GM18951 (cell line): ENCODE measurements around the gene ZG16.
"Not testable (repeated sequence)": the region's sequence is repeated elsewhere in the genome, so short reads cannot be mapped to it uniquely, and the experiment has no call there.

Source experiments
- POLR2A ChIP-seq: IDR thresholded peaks from 4 replicates; pipeline ENCODE4 v1.6.1; 2011; ENCODE audit warnings: mild to moderate bottlenecking; ENCODE audit not compliant: insufficient read length, insufficient read depth; ENCODE audit errors: extremely low read depth
- in situ Hi-C: fragments of 300-500 bp; cut with MboI; formaldehyde crosslinking; loops from one replicate; pipeline ENCODE4 v1.12.0; 2022; ENCODE audit warnings: low sequenced_read_pairs, mixed read lengths, inconsistent platforms; ENCODE audit not compliant: unreplicated experiment

ZG16 gene

DNA sequence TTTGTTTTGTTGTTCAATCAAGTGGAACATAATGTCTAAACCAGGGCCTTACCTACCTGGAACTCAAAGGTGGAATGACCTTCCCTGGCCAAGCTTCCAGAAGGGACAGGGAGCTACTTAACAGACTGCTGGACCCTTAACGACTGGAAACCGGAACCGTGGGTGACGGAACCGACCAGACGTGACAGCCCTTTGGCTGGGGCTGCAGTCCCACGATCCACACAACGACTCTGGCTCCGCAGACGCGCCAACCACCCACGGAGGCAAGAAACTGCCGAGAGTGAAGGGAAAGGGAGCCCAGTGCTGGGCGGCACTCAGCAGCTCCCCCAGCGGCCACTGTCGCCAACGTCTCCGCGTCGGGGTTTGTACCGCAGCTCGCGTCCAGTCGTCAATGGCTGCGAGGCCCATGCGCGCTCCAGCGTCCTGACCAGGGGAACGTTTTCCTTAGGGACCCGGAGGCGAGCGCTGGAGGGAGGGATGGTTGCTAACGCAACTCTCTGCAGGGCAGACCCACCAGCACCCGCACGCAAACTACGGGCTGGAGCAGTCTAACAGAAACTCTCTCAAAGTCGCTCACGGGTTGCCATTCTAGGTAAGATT, 6.9 kb downstream of the ZG16 start:
- TF ChIP-seq POLR2A: no peak
- in situ Hi-C loops: loop anchor here (10.0 kb wide), 1 partner anchor 60 kb away; no protein-coding TSS in a partner anchor

DNA sequence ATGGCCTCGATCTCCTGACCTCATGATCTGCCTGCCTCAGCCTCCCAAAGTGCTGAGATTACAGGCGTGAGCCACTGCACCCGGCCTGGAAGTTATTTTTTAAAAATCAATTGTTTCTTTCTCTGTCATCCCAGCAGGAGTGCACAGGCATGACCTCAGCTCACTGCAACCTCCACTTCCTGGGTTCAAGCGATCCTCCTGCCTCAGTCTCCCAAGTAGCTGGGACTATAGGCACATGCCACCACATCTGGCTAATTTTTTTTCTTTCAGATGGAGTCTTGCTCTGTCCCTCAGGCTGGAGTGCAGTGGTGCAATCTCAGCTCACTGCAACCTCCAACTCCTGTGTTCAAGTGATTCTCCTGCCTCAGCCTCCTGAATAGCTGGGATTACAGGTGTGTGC, 9.1 kb downstream of the ZG16 start:
- in situ Hi-C loops: loop anchor here (10.0 kb wide), 1 partner anchor 62 kb away; no protein-coding TSS in a partner anchor

DNA sequence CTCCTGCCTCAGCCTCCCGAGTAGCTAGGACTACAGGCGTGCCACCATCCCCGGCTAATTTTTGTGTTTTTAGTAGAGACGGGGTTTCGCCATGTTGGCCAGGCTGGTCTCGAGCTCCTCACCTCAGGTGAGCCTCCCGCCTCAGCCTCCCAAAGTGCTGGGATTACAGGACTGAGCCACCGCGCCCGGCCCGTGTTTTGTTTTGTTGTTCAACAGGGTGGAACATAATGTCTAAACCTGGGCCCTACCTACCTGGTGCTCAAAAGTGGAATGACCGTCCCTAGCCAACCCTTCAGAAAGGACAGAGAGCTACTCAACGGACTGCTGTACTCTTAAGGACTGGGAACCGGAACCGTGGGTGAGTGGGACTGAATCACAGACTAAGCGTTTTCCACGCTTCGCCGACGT, 11.7 kb downstream of the ZG16 start:
- TF ChIP-seq POLR2A: no peak
- in situ Hi-C loops: loop anchor here (10.0 kb wide), 1 partner anchor 65 kb away; no protein-coding TSS in a partner anchor

DNA sequence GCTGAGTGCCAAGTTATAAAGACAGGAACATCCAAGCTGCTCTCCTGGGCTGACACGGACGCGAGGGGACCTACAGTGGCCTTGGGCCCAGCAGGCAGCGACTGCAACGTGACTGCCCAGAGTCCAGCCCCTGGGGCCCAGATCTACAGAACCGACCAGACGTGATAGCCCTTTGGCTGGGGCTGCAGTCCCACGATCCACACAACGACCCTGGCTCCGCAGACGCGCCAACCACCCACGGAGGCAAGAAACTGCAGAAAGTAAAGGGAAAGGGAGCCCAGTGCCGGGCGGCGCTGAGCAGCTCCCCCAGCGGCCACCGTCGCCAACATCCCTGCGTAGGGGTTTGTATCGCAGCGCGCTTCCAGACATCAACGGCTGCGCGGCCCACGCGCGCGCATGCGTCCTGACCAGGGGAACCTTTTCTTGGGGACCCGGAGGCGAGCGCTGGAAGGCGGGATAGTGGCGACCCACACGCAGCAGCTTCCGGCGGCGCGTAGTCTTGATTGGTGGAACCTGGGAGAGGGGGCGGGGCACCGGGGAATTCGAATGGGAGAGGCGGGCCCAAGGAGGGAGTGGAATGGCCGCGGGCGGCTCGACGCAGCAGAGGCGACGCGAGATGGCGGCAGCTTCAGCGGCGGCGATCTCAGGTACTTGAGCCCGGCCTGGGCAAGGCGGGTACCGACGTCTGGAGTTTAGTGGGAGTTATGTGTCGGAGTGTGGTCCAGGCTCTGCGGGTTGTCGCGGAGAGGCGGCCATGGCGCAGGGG, 12.3 kb downstream of the ZG16 start, which contains the start of gene KIF22:
TSS of gene KIF22 (plus strand) at position 569 of the 766 bp plus-strand sequence. CDS start at position 578, 9 bp downstream.
- TF ChIP-seq POLR2A: peak; percentile 87
- in situ Hi-C loops: no loop called here

DNA sequence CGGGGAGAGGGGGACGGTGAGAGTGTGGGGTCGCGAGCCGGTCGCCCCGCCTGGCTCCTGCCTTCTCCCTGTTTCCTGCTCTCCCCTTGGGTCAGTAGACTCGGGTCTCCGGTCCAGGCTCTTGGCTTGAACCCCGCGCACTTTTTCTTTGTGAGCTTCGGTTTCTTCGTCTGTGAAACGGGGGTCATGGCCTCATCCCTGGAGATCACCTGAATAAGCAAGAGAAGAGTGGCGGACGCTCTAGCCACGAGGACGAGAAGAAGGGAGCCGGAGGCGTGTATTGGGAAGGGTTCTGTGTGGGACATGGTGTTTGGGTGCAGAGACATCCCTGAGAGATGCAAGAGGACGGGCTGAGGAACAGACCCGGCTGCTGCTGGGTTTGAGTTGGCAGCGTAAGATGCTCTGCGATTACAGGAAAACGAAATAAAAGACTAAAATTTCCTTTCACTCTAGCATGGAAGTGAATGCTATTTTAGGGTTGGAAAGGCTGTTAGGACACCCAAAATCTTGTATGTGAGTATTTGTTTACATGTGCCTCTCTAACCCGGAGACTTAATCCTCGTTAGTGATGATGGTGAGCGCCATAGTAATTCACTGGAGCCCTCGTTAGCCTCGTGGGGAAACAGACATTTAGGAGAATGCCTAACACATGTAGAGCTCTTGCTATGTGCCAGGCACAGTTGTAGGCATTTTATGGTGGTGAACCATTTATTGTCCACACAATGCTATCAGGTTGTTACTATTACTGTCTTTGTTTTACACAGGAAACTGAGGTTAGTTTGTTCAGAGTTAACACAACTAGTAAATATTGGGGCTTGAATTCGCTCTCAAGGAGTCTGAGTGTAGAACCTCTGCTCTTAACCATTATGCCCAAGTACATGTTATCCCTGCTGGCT, 13.1 kb downstream of the ZG16 start:
- TF ChIP-seq POLR2A: no peak
- in situ Hi-C loops: no loop called here

DNA sequence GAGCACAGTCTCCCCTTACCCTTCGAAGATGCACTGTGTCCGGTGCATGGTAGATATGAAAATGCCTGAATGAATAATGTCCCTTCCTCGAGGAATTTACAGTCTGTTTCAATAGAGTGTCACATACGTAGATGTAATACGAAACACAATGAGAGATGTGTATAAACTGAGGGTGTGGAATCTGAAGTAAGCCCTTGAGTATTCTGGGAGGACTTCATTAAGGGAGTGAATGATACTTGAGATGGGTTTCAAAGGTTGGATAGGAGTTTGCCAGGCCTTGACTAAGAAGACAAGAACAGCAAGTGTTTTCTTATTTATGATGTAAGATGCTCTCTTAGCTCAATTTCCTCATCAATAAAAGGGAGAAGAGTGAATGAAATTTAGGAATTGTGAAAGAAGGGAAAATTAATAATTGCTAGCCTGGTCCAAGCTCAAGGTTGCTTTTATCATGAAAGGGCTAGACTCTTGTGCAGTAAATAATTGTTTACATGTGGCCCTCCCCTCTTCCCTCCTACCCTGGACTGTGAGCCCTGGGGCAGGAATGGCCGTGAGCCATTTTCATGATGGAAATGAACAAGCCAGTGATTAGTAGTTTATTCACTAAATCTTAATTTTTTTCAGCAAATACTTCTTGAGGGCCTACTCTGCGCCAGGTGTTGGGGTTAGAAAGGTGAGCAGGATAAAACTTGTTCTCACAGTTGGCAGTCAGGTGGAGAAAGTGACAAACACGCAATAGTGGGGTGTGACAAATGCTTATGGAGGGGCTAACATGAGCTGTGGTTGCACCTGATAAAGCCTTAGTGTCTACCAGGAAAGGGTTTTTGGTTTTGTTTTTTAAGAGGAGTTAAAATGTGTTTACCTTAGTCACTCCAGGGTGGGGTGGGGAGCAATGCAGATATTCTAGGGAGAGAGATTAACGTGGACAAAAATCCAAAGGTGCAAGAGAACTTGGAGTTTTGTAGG, 14.1 kb downstream of the ZG16 start:
- TF ChIP-seq POLR2A: no peak
- in situ Hi-C loops: no loop called here

DNA sequence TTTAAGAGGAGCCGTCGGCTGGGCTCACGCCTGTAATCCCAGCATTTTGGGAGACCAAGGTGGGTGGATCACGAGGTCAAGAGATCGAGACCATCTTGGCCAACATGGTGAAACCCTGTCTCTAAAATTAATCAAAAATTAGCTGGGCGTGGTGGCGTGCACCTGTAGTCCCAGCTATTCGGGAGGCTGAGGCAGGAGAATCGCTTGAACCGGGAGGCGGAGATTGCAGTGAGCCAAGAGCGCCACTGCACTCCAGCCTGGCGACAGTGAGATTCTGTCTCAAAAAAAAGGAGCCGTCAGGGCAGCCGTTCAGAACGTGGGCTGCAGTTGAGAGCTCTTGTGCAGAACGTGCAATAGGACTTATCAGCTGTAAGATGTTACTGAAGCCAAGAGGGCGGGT, 15.1 kb downstream of the ZG16 start:
- in situ Hi-C loops: not testable (repeated sequence)

DNA sequence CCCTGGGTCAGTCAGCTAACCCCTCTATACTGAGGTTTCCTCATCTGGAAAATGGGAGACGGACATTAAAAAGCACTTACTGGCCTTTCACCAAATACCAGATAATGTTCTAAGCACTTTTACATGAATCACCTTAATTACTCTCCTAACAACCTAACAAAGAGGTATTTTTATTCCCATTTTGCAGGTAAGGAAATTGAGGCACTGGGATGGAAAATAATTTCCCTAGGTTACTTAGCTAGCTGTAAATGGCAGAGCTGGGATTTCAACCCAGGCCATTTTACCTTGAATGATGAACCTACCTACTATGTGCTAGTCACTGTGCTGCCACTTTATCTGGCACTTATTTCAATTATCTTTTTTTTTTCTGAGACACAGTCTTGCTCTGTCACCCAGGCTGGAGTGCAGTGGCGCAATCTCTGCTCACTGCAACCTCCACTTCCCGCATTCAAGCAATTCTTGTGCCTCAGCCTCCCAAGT, 16.2 kb downstream of the ZG16 start:
- no peak for TF ChIP-seq POLR2A
- in situ Hi-C loops: no loop called here

DNA sequence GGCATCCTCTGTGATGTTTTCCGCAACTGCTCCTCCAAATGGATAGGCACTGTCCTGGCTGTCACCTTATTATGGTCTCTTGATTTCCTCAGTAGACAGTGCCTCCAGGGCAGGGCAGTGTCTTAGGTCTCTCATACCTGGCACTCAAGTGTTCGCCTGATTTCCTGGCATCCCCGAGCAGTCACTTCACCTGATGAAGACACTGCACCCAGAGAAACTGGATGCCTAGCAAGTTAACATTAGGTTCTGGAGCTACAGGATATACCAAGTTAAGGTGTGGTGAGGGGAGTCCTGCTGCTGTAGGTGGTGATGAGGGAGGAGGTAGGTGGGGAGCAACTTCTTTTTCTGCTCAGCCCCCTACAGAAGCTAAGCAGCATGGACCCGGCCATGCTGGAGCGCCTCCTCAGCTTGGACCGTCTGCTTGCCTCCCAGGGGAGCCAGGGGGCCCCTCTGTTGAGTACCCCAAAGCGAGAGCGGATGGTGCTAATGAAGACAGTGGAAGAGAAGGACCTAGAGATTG, 24.4 kb downstream of the ZG16 start:
- in situ Hi-C loops: no loop called here

DNA sequence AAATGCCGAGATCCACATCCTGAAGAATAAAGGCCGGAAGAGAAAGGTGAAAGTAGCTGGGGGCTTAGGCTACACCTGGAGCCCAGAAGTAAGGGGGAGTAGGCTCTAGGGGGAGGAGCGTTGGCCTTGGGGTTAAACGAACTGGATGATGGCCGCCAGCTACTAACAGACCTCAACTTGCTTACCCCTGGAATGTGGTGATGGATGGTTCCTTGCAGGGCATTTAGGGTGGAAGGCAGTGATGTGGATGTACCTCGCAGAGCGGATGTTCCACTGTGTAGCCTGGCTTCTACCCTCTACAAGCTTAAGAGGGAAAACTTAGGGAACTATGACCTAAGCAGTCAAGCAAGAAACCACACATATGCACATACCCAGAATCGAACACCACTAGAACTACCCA, 26.0 kb downstream of the ZG16 start:
- in situ Hi-C loops: no loop called here
- TF ChIP-seq POLR2A: no peak

More for the DNA sequence above, 24.4 kb downstream of the ZG16 start:
- no peak for TF ChIP-seq POLR2A

DNA sequence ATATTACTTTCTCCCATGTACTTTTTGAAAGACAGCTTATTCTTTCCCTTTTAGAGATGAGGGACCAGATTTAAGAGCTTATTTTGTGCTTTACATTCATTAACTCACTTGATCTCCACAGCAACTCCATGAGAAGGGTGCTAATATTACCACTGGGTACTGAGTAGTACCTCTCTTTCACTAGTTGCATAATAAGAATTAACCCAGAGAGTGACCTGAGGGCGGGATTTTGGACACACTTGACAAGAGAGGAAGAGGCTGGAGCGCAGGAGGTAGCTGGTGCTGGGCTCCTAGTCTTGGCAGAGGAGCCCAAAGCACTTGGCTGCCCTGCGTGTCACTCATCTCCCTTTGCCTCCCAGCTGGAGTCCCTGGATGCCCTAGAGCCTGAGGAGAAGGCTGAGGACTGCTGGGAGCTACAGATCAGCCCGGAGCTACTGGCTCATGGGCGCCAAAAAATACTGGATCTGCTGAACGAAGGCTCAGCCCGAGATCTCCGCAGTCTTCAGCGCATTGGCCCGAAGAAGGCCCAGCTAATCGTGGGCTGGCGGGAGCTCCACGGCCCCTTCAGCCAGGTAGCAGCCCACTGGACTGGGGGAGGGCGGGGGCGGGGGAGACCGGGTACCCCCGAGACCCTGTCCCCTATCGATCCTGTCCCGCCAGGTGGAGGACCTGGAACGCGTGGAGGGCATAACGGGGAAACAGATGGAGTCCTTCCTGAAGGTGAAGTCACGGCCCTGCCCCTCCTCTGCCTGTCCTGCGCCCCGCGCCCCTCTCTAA, 26.6 kb downstream of the ZG16 start:
- TF ChIP-seq POLR2A: no peak
- in situ Hi-C loops: no loop called here
